HepG2 (cell line): Measurements from ENCODE around the gene MLXIPL. TPM values are rescaled to one million over a fixed set of nuclear protein-coding genes. Genes with fewer than 3 reads are reported as not detected.
A peak's percentile ranks its signal among the peaks of the same experiment; 100 is the strongest.

Source experiments
- ATAC-seq: fragments of 200-7000 bp; cut with Tn5 transposase; 3 replicates; pipeline ENCODE4 v1.9.1; 2020; ENCODE audit warnings: mild to moderate bottlenecking, moderate library complexity
- BruUV-seq: library from RNA; stranded (reverse); fragments of 400-500 nt; replicated peaks from 2 replicates; lab custom pipeline; 2021; lab: Mats Ljungman, UMichigan
- CTCF ChIA-PET: fragments of 300-600 bp; formaldehyde crosslinking; extraction: SDS; loops from one replicate; lab custom pipeline; 2021; ENCODE audit warnings: low total read pairs, inconsistent platforms, low intra/inter-chr PET ratio; lab: Yijun Ruan, JAX
- POLR2A ChIA-PET: fragments of 350-600 bp; sonication (Branson Sonifier 250); formaldehyde crosslinking; loops from one replicate; lab custom pipeline; 2020; ENCODE audit warnings: antibody characterized with exemption, inconsistent platforms; lab: Yijun Ruan, JAX
- DNase-seq: peaks from one replicate; pipeline ENCODE4 v3.0.0-alpha.2; 2015; ENCODE audit warnings: low spot score
- FAIRE-seq: peaks from 3 replicates; lab custom pipeline; 2011; peaks lifted over from hg19 to GRCh38; lab: Jason Lieb, UNC
- H2AFZ ChIP-seq: one replicate; pipeline ENCODE4 v1.6.1; 2011; ENCODE audit warnings: low read length, inconsistent platforms
- H3K27ac ChIP-seq: fragments of 300-600 bp; 3 replicates; pipeline ENCODE4 v1.8.0; 2011; ENCODE audit warnings: mixed run types, mild to moderate bottlenecking, mixed read lengths, low read length, inconsistent platforms; ENCODE audit not compliant: insufficient read depth; ENCODE audit errors: extremely low read length
- H3K27me3 ChIP-seq, 2 experiments: fragments of 200-600 bp in 1 of 2; 2 replicates in 1 of 2; 3 replicates in 1 of 2; pipeline versions ENCODE4 v1.6.0 to v1.8.0; 2011; ENCODE audit warnings: low read length in 2 of 2, mild to moderate bottlenecking in 2 of 2, moderate library complexity in 2 of 2, inconsistent platforms in 1 of 2; ENCODE audit not compliant: insufficient read depth in 2 of 2, control insufficient read depth in 1 of 2
- H3K36me3 ChIP-seq, 2 experiments: fragments of 200-600 bp in 1 of 2; replicated peaks in 1 of 2; 2 replicates in 1 of 2; 3 replicates in 1 of 2; pipeline versions ENCODE4 v1.5.1 to v1.8.0; 2011; ENCODE audit warnings: low read length in 2 of 2, inconsistent platforms in 1 of 2; ENCODE audit not compliant: insufficient read depth in 2 of 2, control insufficient read depth in 1 of 2
- H3K4me1 ChIP-seq: 2 replicates; pipeline ENCODE4 v1.5.1; 2012; ENCODE audit warnings: low read length, inconsistent platforms; ENCODE audit not compliant: insufficient read depth
- H3K4me2 ChIP-seq: 2 replicates; pipeline ENCODE4 v1.6.0; 2011; ENCODE audit warnings: low read depth, low read length, inconsistent platforms
- H3K4me3 ChIP-seq, 3 experiments: fragments of 200-600 bp in 1 of 3; sonication (generic), shearing (Covaris generic) in 1 of 3; replicated peaks in 1 of 3; 2 replicates each; pipeline ENCODE4 v1.5.1; 2011 to 2016; ENCODE audit warnings: low read length in 3 of 3, inconsistent platforms in 2 of 3, low read depth in 2 of 3, mild to moderate bottlenecking in 2 of 3, control low read depth in 1 of 3, mixed read lengths in 1 of 3; ENCODE audit not compliant: insufficient read depth in 1 of 3
- H3K79me2 ChIP-seq: one replicate; pipeline ENCODE4 v1.6.1; 2011; ENCODE audit warnings: low read length, inconsistent platforms; ENCODE audit not compliant: insufficient read depth
- H3K9ac ChIP-seq: 2 replicates; pipeline ENCODE4 v1.6.0; 2011; ENCODE audit warnings: mild to moderate bottlenecking, low read depth, low read length, inconsistent platforms; ENCODE audit not compliant: insufficient read depth
- H3K9me3 ChIP-seq: 2 replicates; pipeline ENCODE4 v1.5.1; 2012; ENCODE audit warnings: mild to moderate bottlenecking, low read length
- H4K20me1 ChIP-seq: 2 replicates; pipeline ENCODE4 v1.6.0; 2011; ENCODE audit warnings: inconsistent platforms, mild to moderate bottlenecking, low read length, moderate library complexity; ENCODE audit not compliant: insufficient read depth
- EED ChIP-seq: sonication (generic); formaldehyde crosslinking; IDR thresholded peaks from 2 replicates; pipeline ENCODE4 v1.5.0; 2020; ENCODE audit warnings: mild to moderate bottlenecking, missing genetic modification reagents
- FOXC1 ChIP-seq: sonication (generic); formaldehyde crosslinking; IDR thresholded peaks from 2 replicates; pipeline ENCODE4 v1.8.0; 2022; ENCODE audit warnings: mild to moderate bottlenecking, missing genetic modification reagents, borderline replicate concordance
- HNRNPH1 ChIP-seq: fragments of 200-400 bp; formaldehyde crosslinking; optimal IDR thresholded peaks from 2 replicates; pipeline ENCODE3; 2017; ENCODE audit warnings: mild to moderate bottlenecking, low read depth, low read length
- NCOR1 ChIP-seq: fragments of 200-600 bp; sonication (generic); IDR thresholded peaks from 2 replicates; pipeline ENCODE4 v1.7.0; 2017; ENCODE audit warnings: antibody characterized with exemption, low read length, borderline replicate concordance
- ONECUT2 ChIP-seq: sonication (generic); formaldehyde crosslinking; IDR thresholded peaks from 2 replicates; pipeline ENCODE4 v1.4.0; 2020; ENCODE audit warnings: missing genetic modification reagents
- PAWR ChIP-seq: sonication (generic); formaldehyde crosslinking; IDR thresholded peaks from 2 replicates; pipeline ENCODE4 v1.4.0; 2020; ENCODE audit warnings: missing genetic modification reagents, mild to moderate bottlenecking, borderline replicate concordance
- PHF21A ChIP-seq: sonication (generic); formaldehyde crosslinking; IDR thresholded peaks from 2 replicates; pipeline ENCODE4 v1.5.0; 2020; ENCODE audit warnings: mild to moderate bottlenecking, missing genetic modification reagents
- SP2 ChIP-seq: sonication (generic); formaldehyde crosslinking; IDR thresholded peaks from 2 replicates; pipeline ENCODE4 v1.5.1; 2020; ENCODE audit warnings: mild to moderate bottlenecking, missing genetic modification reagents
- TARDBP ChIP-seq: sonication (generic); formaldehyde crosslinking; IDR thresholded peaks from 2 replicates; pipeline ENCODE4 v1.8.0; 2022; ENCODE audit warnings: mild to moderate bottlenecking, missing genetic modification reagents
- ZIK1 ChIP-seq: sonication (generic); formaldehyde crosslinking; IDR thresholded peaks from 2 replicates; pipeline ENCODE4 v1.5.0; 2020; ENCODE audit warnings: mild to moderate bottlenecking, low read depth, missing genetic modification reagents, borderline replicate concordance
- ZMYM3 ChIP-seq: sonication (generic); formaldehyde crosslinking; IDR thresholded peaks from 2 replicates; pipeline ENCODE4 v1.5.1; 2020; ENCODE audit warnings: mild to moderate bottlenecking, missing genetic modification reagents
- ZNF564 ChIP-seq: sonication (generic); formaldehyde crosslinking; IDR thresholded peaks from 2 replicates; pipeline ENCODE4 v1.8.1; 2023; ENCODE audit warnings: mild to moderate bottlenecking, missing genetic modification reagents
- ZNF782 ChIP-seq: sonication (generic); formaldehyde crosslinking; IDR thresholded peaks from 2 replicates; pipeline ENCODE4 v1.4.0; 2020; ENCODE audit warnings: missing genetic modification reagents, mild to moderate bottlenecking, borderline replicate concordance
- WGBS: methylation state at CpG from one replicate; pipeline ENCODE4 v1.1.6; 2017; ENCODE audit warnings: low lambda C conversion rate; 5-methylcytosine and 5-hydroxymethylcytosine counted together
- in situ Hi-C: cut with HindIII; loops from 2 replicates; pipeline ENCODE4 v1.10.0; 2017; ENCODE audit warnings: low pct_unique_long_range_greater_than_20kb; ENCODE audit not compliant: extremely low pct_ligation_motif_present
- intact Hi-C: fragments of 100-400 bp; cut with micrococcal nuclease; formaldehyde crosslinking; loops from one replicate; pipeline ENCODE4 v1.10.0; 2022; ENCODE audit not compliant: unreplicated experiment
- polyA plus RNA-seq, 8 experiments: library from polyadenylated mRNA; depleted of rRNA in 3 of 8; stranded (reverse) in 7 of 8; unstranded in 1 of 8; fragments of >200 nt; fragmentation: Illumina TruSeq in 4 of 8; extraction: Trizol in 4 of 8; gene quantifications; 2 replicates each; pipeline versions ENCODE4 v1.2.1 to v1.2.3, GENCODE V29; 2011 to 2016; ENCODE audit warnings: low read depth in 4 of 8, missing spikeins in 1 of 8, mixed read lengths in 1 of 8; ENCODE audit not compliant: insufficient read depth in 1 of 8
- total RNA-seq, 5 experiments: library from RNA; depleted of rRNA; stranded (reverse); fragments of >200 nt; fragmentation: Illumina TruSeq; extraction: Trizol; gene quantifications; 2 replicates each; pipeline ENCODE4 v1.2.3, GENCODE V29; 2016; ENCODE audit warnings: low read depth in 1 of 5
- TF ChIP-seq, protein P1 (sequence below): sonication (generic); formaldehyde crosslinking; IDR thresholded peaks from 2 replicates; pipeline ENCODE4 v1.5.1; 2020; ENCODE audit warnings: mild to moderate bottlenecking, moderate library complexity, missing genetic modification reagents
- TF ChIP-seq, protein P2 (sequence below): sonication (generic); formaldehyde crosslinking; IDR thresholded peaks from 2 replicates; pipeline ENCODE4 v1.8.0; 2022; ENCODE audit warnings: mild to moderate bottlenecking, missing genetic modification reagents; ENCODE audit not compliant: insufficient replicate concordance
- TF ChIP-seq, protein P3 (sequence below): sonication (generic); formaldehyde crosslinking; IDR thresholded peaks from 2 replicates; pipeline ENCODE4 v1.5.0; 2020; ENCODE audit warnings: mild to moderate bottlenecking, missing genetic modification reagents
- TF ChIP-seq, protein P4 (sequence below): sonication (generic); formaldehyde crosslinking; IDR thresholded peaks from 2 replicates; pipeline ENCODE4 v1.8.0; 2022; ENCODE audit warnings: mild to moderate bottlenecking, missing genetic modification reagents, borderline replicate concordance

The MLXIPL gene
- total and polyA plus RNA-seq, 2 of the 13 experiments (the other 11 are each of a cell fraction or from before 2014, with no cell fraction given), result 51.6 to 60.1 TPM

DNA sequence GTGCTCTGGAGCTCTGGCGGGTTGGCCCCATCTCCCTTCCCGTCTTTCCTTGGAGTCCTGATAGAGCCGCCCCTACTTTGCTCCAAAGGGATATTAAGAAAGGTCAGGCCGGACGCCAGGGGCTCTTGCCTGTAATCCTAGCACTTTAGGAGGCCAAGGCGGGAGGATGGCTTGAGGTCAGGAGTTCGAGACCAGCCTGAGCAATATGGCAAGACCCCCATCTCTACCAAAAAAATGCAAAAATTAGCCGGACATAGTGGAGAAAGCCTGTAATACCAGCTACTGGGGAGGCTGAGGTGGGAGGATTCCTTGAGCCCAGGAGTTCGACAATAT lies 313 bp upstream of the MLXIPL start:
- BruUV-seq, result no TSS peak
- Histone ChIP-seq H3K4me1 (peaks cover 41% of the 10 kb centered on the region), H3K9ac (no peak overlapping the region), H3K27me3 (no peaks in the 10 kb centered on the region; a peak in 1 of 5 replicates), H3K9me3 (no peaks in the 10 kb centered on the region), H4K20me1 (peaks cover 15% of the 10 kb centered on the region), H3K4me3 (peak overlapping the region in 1 of 3 experiments; percentile 91; a peak in 2 of 6 replicates), H3K27ac (no peak overlapping the region), H3K36me3 (peaks cover 0 to 5% of the 10 kb centered on the region in 2 experiments; a peak in 3 of 5 replicates), H3K79me2 (peaks cover 34% of the 10 kb centered on the region), H3K4me2 (peak overlapping the region; percentile 47), H2AFZ (no peak overlapping the region)
- FAIRE-seq (peak; percentile 26), DNase-seq (no peak), ATAC-seq (no peak)
- in situ Hi-C loops (no loop called here), intact Hi-C loops (no loop called here)
- POLR2A ChIA-PET, result interaction anchor here (0.7 to 13.2 kb wide), 16 partner anchors 12 to 114 kb away, joined by 3 to 416 read pairs (median 6); partner anchors contain the start of genes ABHD11, BUD23, DNAJC30 and STX1A
- CTCF ChIA-PET, result no interaction called here
- 43% methylated on average over 8 of the region's 9 CpGs for WGBS
- TF ChIP-seq EED (CRISPR knock-in tag) (no peak), HNRNPH1 (no peak), PAWR (CRISPR knock-in tag) (0 out of 2 replicates have a peak, but pooled peaks have one; percentile 12), ZIK1 (CRISPR knock-in tag) (peak; percentile 9; the same call in 1 of the 2 replicates), FOXC1 (CRISPR knock-in tag) (peak; percentile 2; the same call in 1 of the 2 replicates), TARDBP (CRISPR knock-in tag) (no peak), ZMYM3 (CRISPR knock-in tag) (peak; percentile 55; the same call in 1 of the 2 replicates), ONECUT2 (CRISPR knock-in tag) (no peak), NCOR1 (no peak), ZNF782 (CRISPR knock-in tag) (no peak), SP2 (CRISPR knock-in tag) (0 out of 2 replicates have a peak, but pooled peaks have one; percentile 22), ZNF564 (CRISPR knock-in tag) (no peak), PHF21A (CRISPR knock-in tag) (no peak)
- TF ChIP-seq, protein P1, sequence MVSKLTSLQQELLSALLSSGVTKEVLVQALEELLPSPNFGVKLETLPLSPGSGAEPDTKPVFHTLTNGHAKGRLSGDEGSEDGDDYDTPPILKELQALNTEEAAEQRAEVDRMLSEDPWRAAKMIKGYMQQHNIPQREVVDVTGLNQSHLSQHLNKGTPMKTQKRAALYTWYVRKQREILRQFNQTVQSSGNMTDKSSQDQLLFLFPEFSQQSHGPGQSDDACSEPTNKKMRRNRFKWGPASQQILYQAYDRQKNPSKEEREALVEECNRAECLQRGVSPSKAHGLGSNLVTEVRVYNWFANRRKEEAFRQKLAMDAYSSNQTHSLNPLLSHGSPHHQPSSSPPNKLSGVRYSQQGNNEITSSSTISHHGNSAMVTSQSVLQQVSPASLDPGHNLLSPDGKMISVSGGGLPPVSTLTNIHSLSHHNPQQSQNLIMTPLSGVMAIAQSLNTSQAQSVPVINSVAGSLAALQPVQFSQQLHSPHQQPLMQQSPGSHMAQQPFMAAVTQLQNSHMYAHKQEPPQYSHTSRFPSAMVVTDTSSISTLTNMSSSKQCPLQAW, result peak; percentile 59; the same call in 1 of the 2 replicates
- TF ChIP-seq, protein P2, sequence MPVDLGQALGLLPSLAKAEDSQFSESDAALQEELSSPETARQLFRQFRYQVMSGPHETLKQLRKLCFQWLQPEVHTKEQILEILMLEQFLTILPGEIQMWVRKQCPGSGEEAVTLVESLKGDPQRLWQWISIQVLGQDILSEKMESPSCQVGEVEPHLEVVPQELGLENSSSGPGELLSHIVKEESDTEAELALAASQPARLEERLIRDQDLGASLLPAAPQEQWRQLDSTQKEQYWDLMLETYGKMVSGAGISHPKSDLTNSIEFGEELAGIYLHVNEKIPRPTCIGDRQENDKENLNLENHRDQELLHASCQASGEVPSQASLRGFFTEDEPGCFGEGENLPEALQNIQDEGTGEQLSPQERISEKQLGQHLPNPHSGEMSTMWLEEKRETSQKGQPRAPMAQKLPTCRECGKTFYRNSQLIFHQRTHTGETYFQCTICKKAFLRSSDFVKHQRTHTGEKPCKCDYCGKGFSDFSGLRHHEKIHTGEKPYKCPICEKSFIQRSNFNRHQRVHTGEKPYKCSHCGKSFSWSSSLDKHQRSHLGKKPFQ (CRISPR knock-in tag), result no peak
- TF ChIP-seq, protein P3, sequence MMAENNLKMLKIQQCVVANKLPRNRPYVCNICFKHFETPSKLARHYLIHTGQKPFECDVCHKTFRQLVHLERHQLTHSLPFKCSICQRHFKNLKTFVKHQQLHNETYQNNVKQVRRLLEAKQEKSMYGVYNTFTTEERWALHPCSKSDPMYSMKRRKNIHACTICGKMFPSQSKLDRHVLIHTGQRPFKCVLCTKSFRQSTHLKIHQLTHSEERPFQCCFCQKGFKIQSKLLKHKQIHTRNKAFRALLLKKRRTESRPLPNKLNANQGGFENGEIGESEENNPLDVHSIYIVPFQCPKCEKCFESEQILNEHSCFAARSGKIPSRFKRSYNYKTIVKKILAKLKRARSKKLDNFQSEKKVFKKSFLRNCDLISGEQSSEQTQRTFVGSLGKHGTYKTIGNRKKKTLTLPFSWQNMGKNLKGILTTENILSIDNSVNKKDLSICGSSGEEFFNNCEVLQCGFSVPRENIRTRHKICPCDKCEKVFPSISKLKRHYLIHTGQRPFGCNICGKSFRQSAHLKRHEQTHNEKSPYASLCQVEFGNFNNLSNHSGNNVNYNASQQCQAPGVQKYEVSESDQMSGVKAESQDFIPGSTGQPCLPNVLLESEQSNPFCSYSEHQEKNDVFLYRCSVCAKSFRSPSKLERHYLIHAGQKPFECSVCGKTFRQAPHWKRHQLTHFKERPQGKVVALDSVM, result peak; percentile 56; the same call in 1 of the 2 replicates
- TF ChIP-seq, protein P4, sequence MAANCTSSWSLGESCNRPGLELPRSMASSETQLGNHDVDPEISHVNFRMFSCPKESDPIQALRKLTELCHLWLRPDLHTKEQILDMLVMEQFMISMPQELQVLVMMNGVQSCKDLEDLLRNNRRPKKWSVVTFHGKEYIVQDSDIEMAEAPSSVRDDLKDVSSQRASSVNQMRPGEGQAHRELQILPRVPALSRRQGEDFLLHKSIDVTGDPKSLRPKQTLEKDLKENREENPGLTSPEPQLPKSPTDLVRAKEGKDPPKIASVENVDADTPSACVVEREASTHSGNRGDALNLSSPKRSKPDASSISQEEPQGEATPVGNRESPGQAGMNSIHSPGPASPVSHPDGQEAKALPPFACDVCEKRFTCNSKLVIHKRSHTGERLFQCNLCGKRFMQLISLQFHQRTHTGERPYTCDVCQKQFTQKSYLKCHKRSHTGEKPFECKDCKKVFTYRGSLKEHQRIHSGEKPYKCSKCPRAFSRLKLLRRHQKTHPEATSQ, result 0 out of 2 replicates have a peak, but pooled peaks have one; percentile 4
